Measurements from ENCODE around the gene TMEM232.
"Not testable (repeated sequence)": the region's sequence is repeated elsewhere in the genome, so short reads cannot be mapped to it uniquely, and the experiment has no call there.

Gene TMEM232

GRCh38 chr5:110542949-110543348 is 183.5 kb downstream of the TMEM232 start:
- DNase-seq (ENCODE audit: extremely low spot score) = no peak
- no peak for TF ChIP-seq CTCF (IDR thresholded peaks at IDR 0.05; ENCODE audit: control extremely low read depth, extremely low read depth, low read depth, missing control alignments)
- ChIA-PET CTCF (no interaction called here), POLR2A (no interaction called here)

- TF ChIP-seq CTCF (IDR thresholded peaks at IDR 0.05; ENCODE audit: control extremely low read depth, extremely low read depth, low read depth, missing control alignments) = no peak
- no peak for DNase-seq (ENCODE audit: extremely low spot score)
- POLR2A ChIA-PET = no interaction called here
- CTCF ChIA-PET = interaction anchor here (1.5 kb wide), 1 partner anchor 13 kb away, joined by 3 read pairs; no protein-coding TSS in a partner anchor
These were observed 190.1 kb downstream of the TMEM232 start for GRCh38 chr5:110536120-110537115.

- DNase-seq (ENCODE audit: extremely low spot score); POLR2A ChIA-PET: not testable (repeated sequence)
- CTCF ChIA-PET = interaction anchor here (1.1 to 1.5 kb wide), 2 partner anchors 12 to 27 kb away, joined by 3 read pairs; no protein-coding TSS in a partner anchor
These were observed 191.3 kb downstream of the TMEM232 start for GRCh38 chr5:110535146-110535545.

- CTCF ChIA-PET = no interaction called here
- DNase-seq (ENCODE audit: extremely low spot score) = no peak
- POLR2A ChIA-PET = no interaction called here
- no peak for TF ChIP-seq CTCF (IDR thresholded peaks at IDR 0.05; ENCODE audit: control extremely low read depth, extremely low read depth, low read depth, missing control alignments)
These were observed 200.7 kb downstream of the TMEM232 start for GRCh38 chr5:110525762-110526161.

- ChIA-PET CTCF (no interaction called here), POLR2A (no interaction called here)
- no peak for DNase-seq (ENCODE audit: extremely low spot score)
- no peak for TF ChIP-seq CTCF (IDR thresholded peaks at IDR 0.05; ENCODE audit: control extremely low read depth, extremely low read depth, low read depth, missing control alignments)
These were observed 209.1 kb downstream of the TMEM232 start for GRCh38 chr5:110517396-110517795.

- POLR2A ChIA-PET = no interaction called here
- DNase-seq (ENCODE audit: extremely low spot score) = no peak
- no peak for TF ChIP-seq CTCF (IDR thresholded peaks at IDR 0.05; ENCODE audit: control extremely low read depth, extremely low read depth, low read depth, missing control alignments)
- CTCF ChIA-PET = no interaction called here
These were observed 212.4 kb downstream of the TMEM232 start for GRCh38 chr5:110514030-110514429.

GRCh38 chr5:110512266-110512665 is 214.2 kb downstream of the TMEM232 start:
- ChIA-PET CTCF (interaction anchor here (1.0 kb wide), 1 partner anchor 10 kb away, joined by 4 read pairs; no protein-coding TSS in a partner anchor), POLR2A (no interaction called here)
- no peak for DNase-seq (ENCODE audit: extremely low spot score)
- TF ChIP-seq CTCF (IDR thresholded peaks at IDR 0.05; ENCODE audit: control extremely low read depth, extremely low read depth, low read depth, missing control alignments) = no peak
